Measurements from ENCODE around the gene KIDINS220. TPM values are rescaled to one million over a fixed set of nuclear protein-coding genes. Genes with fewer than 3 reads are reported as not detected.

KIDINS220 gene
- total RNA-seq, 1 experiment from 2014 or later, result 19.6 TPM

Other genes starting within 250 kb of the KIDINS220 start
- 14.3 and 33.0 TPM in 2 replicates for gene ID2, start 155.6 kb downstream of the KIDINS220 start, total RNA-seq (2014; rRNA removed; shearing (Covaris generic))
- 21.0 and 37.4 TPM in 2 replicates for gene MBOAT2, start 166.1 kb upstream of the KIDINS220 start, total RNA-seq (2014; rRNA removed; shearing (Covaris generic))